GM18511 (cell line): ENCODE data around the gene DRAXIN.

Experiments used
- ATAC-seq: cut with Tn5 transposase; IDR thresholded peaks from one replicate; pipeline ENCODE4 v1.9.1; 2021; ENCODE audit warnings: mild to moderate bottlenecking, moderate library complexity; ENCODE audit not compliant: unreplicated experiment

The DRAXIN gene

DNA sequence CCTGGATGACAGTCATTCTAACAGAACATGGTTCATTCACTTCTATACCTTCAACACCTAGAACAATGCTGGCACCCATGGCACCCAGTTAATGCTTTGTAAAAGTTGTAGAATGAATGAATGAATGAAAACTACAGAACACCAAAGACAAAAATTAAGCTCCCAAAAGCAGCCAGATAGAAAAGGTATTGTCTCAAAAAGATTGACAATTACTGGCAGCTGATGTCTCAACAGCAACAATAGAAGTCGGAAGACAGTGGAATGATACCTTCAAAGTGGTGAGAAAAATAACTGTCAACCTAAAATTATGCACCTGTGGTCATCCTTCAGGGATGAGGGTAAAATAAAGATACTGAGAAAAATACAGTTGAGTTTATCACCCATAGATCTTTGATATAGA lies 65.5 kb downstream of the DRAXIN start:
- no peak for ATAC-seq

DNA sequence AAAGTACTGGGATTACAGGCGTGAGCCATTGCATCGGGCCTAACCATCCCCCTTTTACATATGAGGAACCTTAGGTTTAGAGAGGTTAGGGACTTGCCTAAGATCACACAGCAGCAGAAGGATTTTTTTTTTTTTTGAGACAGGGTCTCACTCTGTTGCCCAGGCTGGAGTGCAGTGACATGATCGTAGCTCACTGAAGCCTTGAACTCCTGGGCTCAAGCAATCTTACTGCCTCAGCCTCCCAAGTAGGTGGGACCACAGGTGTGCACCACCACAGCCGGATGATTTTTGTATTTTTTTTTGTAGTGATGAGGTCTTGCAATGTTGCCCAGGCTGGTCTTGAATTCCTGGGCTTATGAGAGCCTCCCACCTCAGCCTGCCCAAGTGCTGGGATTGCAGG lies 68.3 kb downstream of the DRAXIN start:
- ATAC-seq = no peak

DNA sequence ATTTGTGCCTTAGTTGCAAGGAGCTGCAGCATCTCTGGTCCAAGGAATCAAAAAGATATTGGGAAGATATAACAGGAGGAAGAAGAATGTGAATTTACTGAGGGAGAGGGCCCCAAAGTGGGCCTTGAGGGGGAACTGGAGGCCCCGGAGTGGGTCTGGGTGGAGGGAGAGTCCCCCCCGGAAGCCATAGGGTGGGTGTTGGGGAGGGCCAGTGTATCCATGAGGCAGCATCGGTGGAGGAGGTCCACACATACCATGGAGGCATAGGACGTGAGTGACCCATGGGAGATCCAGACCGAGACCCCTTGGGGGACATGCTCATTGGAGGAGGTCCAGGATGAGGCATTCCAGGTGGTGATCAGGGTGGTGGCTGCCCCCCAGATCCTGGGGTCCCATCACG lies 69.8 kb downstream of the DRAXIN start:
- ATAC-seq = no peak

- ATAC-seq = no peak
Observed at GRCh38 chr1:11761988-11762406, 70.5 kb downstream of the DRAXIN start, which contains the start of gene C1orf167. Gene C1orf167, plus strand, starts transcription at chr1:11762193. Its CDS starts 2,208 bp downstream, at chr1:11764401.

DNA sequence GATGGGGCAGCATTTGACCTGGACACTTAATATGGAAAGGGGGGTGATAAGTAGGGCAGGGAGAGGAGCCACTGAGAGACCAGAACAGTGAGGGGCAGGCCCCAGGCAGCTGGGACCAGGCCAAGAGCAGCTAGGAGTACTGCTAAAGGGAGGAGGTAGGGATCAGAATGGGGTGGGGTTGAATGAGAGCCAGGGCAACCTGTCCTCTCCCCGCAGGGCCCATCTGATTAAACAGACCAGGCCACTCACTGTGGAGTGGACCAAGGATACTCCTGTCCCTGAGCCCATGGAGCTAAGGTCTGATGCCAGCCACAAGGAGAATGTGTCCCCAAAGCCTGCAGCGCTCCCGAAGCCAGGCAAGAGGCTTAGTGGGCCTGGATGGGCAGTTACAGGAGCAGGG lies 72.6 kb downstream of the DRAXIN start:
- ATAC-seq = no peak

- ATAC-seq = no peak
Observed at GRCh38 chr1:11764519-11764918, 73.0 kb downstream of the DRAXIN start.

GRCh38 chr1:11765661-11766428 lies 74.3 kb downstream of the DRAXIN start:
- ATAC-seq = no peak

GRCh38 chr1:11766429-11766776 lies 74.9 kb downstream of the DRAXIN start:
- ATAC-seq = no peak

- ATAC-seq = no peak
Observed at GRCh38 chr1:11767922-11768704, 76.6 kb downstream of the DRAXIN start.

GRCh38 chr1:11768821-11769220 lies 77.3 kb downstream of the DRAXIN start:
- no peak for ATAC-seq

DNA sequence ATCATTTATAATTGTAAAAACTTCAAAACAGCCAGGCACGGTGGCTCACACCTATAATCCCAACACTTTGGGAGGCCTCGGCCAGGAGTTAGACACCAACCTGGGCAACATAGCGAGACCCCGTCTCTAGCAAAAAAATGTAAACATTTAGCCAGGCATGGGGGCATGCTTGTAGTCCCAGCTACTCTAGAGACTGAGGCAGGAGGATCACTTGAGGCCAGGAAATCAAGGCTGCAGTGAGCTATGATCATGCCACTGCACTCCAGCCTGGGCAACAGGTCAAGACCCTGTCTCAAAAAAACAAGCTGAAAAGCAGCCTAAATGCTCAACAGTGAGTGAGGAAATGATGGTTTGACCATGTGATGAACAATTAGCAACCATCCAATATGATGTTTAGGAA lies 77.8 kb downstream of the DRAXIN start:
- no peak for ATAC-seq

- ATAC-seq = no peak
Observed at GRCh38 chr1:11770011-11770410, 78.5 kb downstream of the DRAXIN start.

- ATAC-seq = no peak
Observed at GRCh38 chr1:11771481-11772043, 80.1 kb downstream of the DRAXIN start.

DNA sequence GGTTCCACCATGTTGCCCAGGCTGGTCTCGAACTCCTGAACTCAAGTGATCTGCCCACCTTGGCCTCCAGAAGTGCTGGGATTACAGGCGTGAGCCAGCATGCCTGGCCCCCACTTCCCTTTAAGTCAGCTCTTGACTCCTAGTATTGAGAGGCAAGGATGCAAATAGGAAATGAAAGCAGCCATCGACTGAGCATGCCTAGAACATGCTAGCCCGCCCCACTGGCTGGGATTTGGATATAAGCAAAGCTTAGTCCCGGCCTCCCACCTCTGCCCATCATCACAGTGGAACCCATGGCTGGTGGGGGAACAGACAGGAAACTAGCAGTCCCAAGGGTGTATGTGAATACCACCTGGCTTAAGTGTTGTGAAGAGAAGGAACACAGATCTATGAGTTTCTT lies 80.9 kb downstream of the DRAXIN start:
- ATAC-seq = no peak

- no peak for ATAC-seq
Observed at GRCh38 chr1:11774753-11775152, 83.2 kb downstream of the DRAXIN start.
